Stimulated activated CD4-positive, alpha-beta T cell treated with anti-CD3 and anti-CD28 coated beads, Interleukin-4, amount 100 ng/mL, for 48 hours (primary cell): ENCODE data around the gene KMO.

Source experiments
- DNase-seq, 2 donors: peaks; one replicate each; pipeline ENCODE4 v3.0.0-alpha.2; 2020; ENCODE audit warnings: low read depth in 2 of 2

Gene KMO

GRCh38 chr1:241627453-241628259, 95.5 kb downstream of the KMO start:
- DNase-seq: peak in 1 of 2 donors; percentile 25

- DNase-seq: no peak
These were observed 97.8 kb downstream of the KMO start for GRCh38 chr1:241630005-241630404.

- DNase-seq: no peak
These were observed 98.3 kb downstream of the KMO start for GRCh38 chr1:241630476-241630875.

- no peak for DNase-seq
These were observed 98.7 kb downstream of the KMO start for GRCh38 chr1:241630899-241631298.

GRCh38 chr1:241631674-241632073, 99.5 kb downstream of the KMO start:
- no peak for DNase-seq

GRCh38 chr1:241632987-241633386, 100.8 kb downstream of the KMO start:
- no peak for DNase-seq

- DNase-seq: no peak
These were observed 103.5 kb downstream of the KMO start for GRCh38 chr1:241635556-241636152.

- no peak for DNase-seq
These were observed 104.1 kb downstream of the KMO start for GRCh38 chr1:241636291-241636690.

GRCh38 chr1:241637046-241637590, 104.9 kb downstream of the KMO start:
- no peak for DNase-seq

GRCh38 chr1:241637604-241638003, 105.4 kb downstream of the KMO start:
- DNase-seq: no peak

- DNase-seq: no peak
These were observed 106.0 kb downstream of the KMO start for GRCh38 chr1:241638099-241638682.

GRCh38 chr1:241638909-241639622, 106.9 kb downstream of the KMO start:
- DNase-seq: no peak

- peak; percentile 6 to 30 for DNase-seq
These were observed 107.5 kb downstream of the KMO start for GRCh38 chr1:241639623-241640148.

GRCh38 chr1:241640149-241640866, 108.1 kb downstream of the KMO start, which contains the start of the genes CHML and OPN3:
Gene CHML, minus strand, starts transcription at chr1:241640369. Its CDS starts 4,603 bp downstream, at chr1:241635766.
Gene OPN3, minus strand, starts transcription at chr1:241640369. Its CDS starts 115 bp downstream, at chr1:241640254.
- peak; percentile 90 to 94 for DNase-seq

GRCh38 chr1:241640867-241641622, 108.9 kb downstream of the KMO start:
- no peak for DNase-seq

- no peak for DNase-seq
These were observed 109.8 kb downstream of the KMO start for GRCh38 chr1:241641773-241642592.

- no peak for DNase-seq
These were observed 110.4 kb downstream of the KMO start for GRCh38 chr1:241642593-241642944.

- no peak for DNase-seq
These were observed 112.1 kb downstream of the KMO start for GRCh38 chr1:241644259-241644658.

GRCh38 chr1:241645199-241645598, 113.0 kb downstream of the KMO start:
- no peak for DNase-seq
